Activated CD8-positive, alpha-beta T cell treated with anti-CD3 and anti-CD28 coated beads for 36 hours (primary cell): Measurements from ENCODE around the gene KRABD2.
"Not testable (repeated sequence)": the region's sequence is repeated elsewhere in the genome, so short reads cannot be mapped to it uniquely, and the experiment has no call there.

Source experiments
- ATAC-seq: fragments of 200-7000 bp; cut with Tn5 transposase; one replicate; pipeline ENCODE4 v1.10.0; 2021; ENCODE audit warnings: mild to moderate bottlenecking, moderate library complexity
- CTCF ChIA-PET: fragments of 350-600 bp; sonication (Branson Sonifier 250); formaldehyde crosslinking; loops from one replicate; lab custom pipeline; 2021; ENCODE audit warnings: antibody characterized with exemption; lab: Charles Lee
- POLR2A ChIA-PET: fragments of 350-600 bp; sonication (Branson Sonifier 250); formaldehyde crosslinking; loops from one replicate; lab custom pipeline; 2021; ENCODE audit warnings: antibody characterized with exemption; lab: Charles Lee
- DNase-seq: peaks from one replicate; pipeline ENCODE4 v3.0.0-alpha.2; 2020
- H3K27ac Mint-ChIP-seq: one replicate; pipeline ENCODE4 v1.8.0; 2021; ENCODE audit warnings: mild to moderate bottlenecking, mixed read lengths
- H3K27me3 Mint-ChIP-seq: one replicate; pipeline ENCODE4 v1.8.0; 2021; ENCODE audit warnings: mixed read lengths
- H3K36me3 Mint-ChIP-seq: one replicate; pipeline ENCODE4 v1.8.0; 2021; ENCODE audit warnings: low read depth, mixed read lengths
- H3K4me1 Mint-ChIP-seq: one replicate; pipeline ENCODE4 v1.8.0; 2021; ENCODE audit warnings: low read depth, mixed read lengths
- H3K4me3 Mint-ChIP-seq: one replicate; pipeline ENCODE4 v1.8.0; 2021; ENCODE audit warnings: mild to moderate bottlenecking, moderate library complexity, mixed read lengths
- H3K9me3 Mint-ChIP-seq: one replicate; pipeline ENCODE4 v1.8.0; 2021; ENCODE audit warnings: mixed read lengths
- intact Hi-C: fragments of 100-400 bp; cut with micrococcal nuclease; formaldehyde crosslinking; loops from one replicate; pipeline ENCODE4 v1.10.0; 2022
- TF ChIP-seq, protein P1 (sequence below): fragments of 200-600 bp; IDR thresholded peaks from one replicate; pipeline ENCODE4 v1.8.0; 2022; ENCODE audit warnings: antibody characterized with exemption, mild to moderate bottlenecking

The KRABD2 gene

DNA sequence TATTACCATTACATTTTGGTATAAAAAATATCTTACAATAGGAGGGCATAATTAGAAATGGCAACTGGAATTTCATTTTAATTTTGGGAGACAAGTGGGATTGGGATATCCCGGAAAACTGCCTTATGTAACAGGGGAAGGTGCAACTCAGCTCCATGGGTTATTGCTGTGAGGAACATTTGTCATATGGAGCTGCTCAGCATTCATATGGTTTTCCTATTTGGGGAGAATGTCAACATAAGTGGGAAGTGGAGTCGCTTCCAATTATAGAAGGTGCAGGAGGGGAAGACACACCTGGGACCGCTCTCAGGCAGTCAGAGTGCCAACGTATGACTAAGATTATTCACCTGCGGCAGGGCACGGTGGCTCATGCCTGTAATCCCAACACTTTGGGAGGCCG, 26.2 kb downstream of the KRABD2 start:
- ATAC-seq (no peak), DNase-seq (no peak)
- Mint-ChIP-seq H3K4me1 (no peaks in the 10 kb centered on the region), H3K27me3 (peaks cover 13% of the 10 kb centered on the region), H3K27ac (no peak overlapping the region), H3K36me3 (no peaks in the 10 kb centered on the region), H3K4me3 (no peak overlapping the region), H3K9me3 (no peaks in the 10 kb centered on the region)
- ChIA-PET POLR2A (no interaction called here), CTCF (interaction anchor here (1.4 kb wide), 1 partner anchor 33 kb away, joined by 3 read pairs; no protein-coding TSS in a partner anchor)
- TF ChIP-seq, protein P1, sequence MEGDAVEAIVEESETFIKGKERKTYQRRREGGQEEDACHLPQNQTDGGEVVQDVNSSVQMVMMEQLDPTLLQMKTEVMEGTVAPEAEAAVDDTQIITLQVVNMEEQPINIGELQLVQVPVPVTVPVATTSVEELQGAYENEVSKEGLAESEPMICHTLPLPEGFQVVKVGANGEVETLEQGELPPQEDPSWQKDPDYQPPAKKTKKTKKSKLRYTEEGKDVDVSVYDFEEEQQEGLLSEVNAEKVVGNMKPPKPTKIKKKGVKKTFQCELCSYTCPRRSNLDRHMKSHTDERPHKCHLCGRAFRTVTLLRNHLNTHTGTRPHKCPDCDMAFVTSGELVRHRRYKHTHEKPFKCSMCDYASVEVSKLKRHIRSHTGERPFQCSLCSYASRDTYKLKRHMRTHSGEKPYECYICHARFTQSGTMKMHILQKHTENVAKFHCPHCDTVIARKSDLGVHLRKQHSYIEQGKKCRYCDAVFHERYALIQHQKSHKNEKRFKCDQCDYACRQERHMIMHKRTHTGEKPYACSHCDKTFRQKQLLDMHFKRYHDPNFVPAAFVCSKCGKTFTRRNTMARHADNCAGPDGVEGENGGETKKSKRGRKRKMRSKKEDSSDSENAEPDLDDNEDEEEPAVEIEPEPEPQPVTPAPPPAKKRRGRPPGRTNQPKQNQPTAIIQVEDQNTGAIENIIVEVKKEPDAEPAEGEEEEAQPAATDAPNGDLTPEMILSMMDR, result no peak
- intact Hi-C loops, result no loop called here

DNA sequence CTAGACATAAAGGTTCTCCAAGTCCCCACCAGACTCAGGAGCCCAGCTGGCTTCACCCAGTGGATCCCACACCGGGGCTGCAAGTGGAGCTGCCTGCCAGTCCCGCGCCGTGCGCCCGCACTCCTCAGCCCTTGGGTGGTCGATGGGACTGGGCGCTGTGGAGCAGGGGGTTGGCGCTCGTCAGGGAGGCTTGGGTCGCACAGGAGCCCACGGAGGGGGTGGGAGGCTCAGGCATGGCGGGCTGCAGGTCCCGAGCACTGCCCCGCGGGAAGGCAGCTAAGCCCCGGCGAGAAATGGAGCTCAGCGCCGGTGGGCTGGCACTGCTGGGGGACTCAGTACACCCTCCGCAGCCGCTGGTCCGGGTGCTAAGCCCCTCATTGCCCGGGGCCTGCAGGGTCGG, 29.5 kb downstream of the KRABD2 start:
- H3K9me3 Mint-ChIP-seq, DNase-seq, H3K4me1 Mint-ChIP-seq, POLR2A ChIA-PET, H3K36me3 Mint-ChIP-seq, intact Hi-C loops, H3K27ac Mint-ChIP-seq, ATAC-seq, H3K4me3 Mint-ChIP-seq: not testable (repeated sequence)
- H3K27me3 Mint-ChIP-seq, result peaks cover 13% of the 10 kb centered on the region
- CTCF ChIA-PET, result interaction anchor here (1.9 kb wide), 1 partner anchor 286 kb away, joined by 3 read pairs; no protein-coding TSS in a partner anchor

DNA sequence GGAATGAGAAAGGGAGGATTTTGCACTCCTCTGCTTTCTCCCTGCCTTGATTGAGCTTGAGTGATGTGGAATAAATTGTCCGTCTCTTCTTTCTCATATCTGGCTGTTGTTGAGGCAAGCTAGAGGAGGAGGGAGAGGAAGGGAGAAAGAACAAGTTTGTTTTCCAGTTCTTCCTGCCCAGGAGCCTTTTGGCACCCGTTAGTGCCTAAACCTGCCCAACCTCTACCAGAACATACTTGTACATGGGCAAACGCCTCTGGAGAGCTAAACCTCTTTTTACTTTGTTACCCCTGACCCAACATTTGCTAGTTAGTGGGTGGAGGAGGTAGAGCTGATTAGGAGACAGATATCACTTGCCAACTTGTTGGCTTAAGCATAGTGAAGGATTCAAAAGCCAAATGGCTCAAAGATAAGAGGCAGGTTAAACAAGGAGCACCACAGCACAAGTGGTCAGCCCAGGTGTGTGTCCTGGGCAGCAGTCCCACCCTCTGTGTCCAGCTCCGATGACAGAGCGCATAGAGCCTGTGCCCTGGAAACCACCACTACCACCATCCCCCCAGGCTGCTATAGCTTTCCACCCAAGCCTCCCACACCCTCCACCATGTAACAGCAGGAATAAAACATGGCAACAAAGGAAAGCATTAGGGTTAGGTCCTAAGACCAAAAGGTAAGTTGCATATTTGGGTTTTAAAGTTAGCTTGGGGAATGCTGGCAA, 30.4 kb downstream of the KRABD2 start:
- TF ChIP-seq, protein P1, result no peak
- no peak overlapping the region for H3K27ac Mint-ChIP-seq
- intact Hi-C loops, result no loop called here
- ATAC-seq (no peak), DNase-seq (no peak)
- H3K36me3 Mint-ChIP-seq, result no peaks in the 10 kb centered on the region
- CTCF ChIA-PET, result interaction anchor here (0.8 kb wide), 1 partner anchor 286 kb away, joined by 4 read pairs; no protein-coding TSS in a partner anchor
- no peak overlapping the region for H3K4me3 Mint-ChIP-seq
- no peaks in the 10 kb centered on the region for H3K9me3 Mint-ChIP-seq
- no peaks in the 10 kb centered on the region for H3K4me1 Mint-ChIP-seq
- POLR2A ChIA-PET, result no interaction called here
- H3K27me3 Mint-ChIP-seq, result peaks cover 13% of the 10 kb centered on the region

DNA sequence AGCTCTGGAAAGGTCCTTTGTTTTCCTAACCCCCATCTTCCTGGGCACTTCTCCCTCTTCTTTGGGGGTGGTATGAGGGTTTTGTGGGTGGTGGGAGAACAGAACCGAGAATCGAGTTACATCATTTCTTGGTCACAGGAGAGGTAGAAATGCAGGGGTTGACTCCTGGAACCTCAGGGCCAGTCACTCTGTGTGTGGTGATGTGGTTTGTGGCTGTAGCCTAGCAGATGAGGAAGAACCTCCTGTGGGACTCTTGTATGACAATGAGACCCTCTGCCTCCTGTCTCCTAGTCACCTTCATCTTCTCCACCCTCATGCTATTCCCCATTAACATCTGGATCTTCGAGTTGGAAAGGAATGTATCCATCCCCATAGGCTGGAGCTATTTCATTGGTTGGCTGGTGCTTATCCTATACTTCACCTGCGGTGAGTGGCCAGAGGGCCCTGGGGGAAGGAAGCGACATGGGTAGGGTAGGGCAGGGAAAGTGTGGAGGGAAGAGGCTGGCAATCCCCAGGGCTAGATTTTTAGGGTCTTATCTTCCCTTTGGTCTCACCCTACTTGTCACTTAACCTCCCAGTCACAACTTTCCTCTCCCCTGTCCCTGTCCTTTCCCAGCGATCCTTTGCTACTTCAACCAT, 31.3 kb downstream of the KRABD2 start:
- CTCF ChIA-PET, result no interaction called here
- Mint-ChIP-seq H3K27ac (no peak overlapping the region), H3K36me3 (no peaks in the 10 kb centered on the region), H3K4me1 (no peaks in the 10 kb centered on the region), H3K9me3 (no peaks in the 10 kb centered on the region), H3K27me3 (peaks cover 13% of the 10 kb centered on the region), H3K4me3 (no peak overlapping the region)
- TF ChIP-seq, protein P1, result no peak
- POLR2A ChIA-PET, result no interaction called here
- DNase-seq, result peak; percentile 39
- intact Hi-C loops, result no loop called here
- no peak for ATAC-seq

DNA sequence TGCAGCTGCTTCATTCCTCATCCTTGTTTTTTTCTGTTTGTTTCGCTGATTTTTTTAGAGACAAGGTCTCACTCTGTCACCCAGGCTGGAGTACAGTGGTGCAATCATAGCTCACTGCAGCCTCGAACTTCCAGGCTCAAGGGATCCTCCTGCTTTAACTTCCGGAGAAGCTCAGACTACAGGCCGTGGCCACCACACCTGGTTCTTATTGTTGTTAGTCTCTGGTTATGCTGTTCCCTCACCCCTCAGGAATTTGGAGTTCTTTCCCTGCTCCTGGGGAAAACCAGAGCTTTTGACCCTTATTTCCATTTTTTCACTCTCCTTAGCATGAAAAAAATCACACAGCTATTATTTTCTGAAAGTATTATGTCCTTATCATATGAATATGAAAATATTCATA, 35.0 kb downstream of the KRABD2 start:
- H3K27me3 Mint-ChIP-seq, result peaks cover 5% of the 10 kb centered on the region
- ChIA-PET CTCF (interaction anchor here (1.0 to 1.4 kb wide), 2 partner anchors 14 to 247 kb away, joined by 3 to 4 read pairs; no protein-coding TSS in a partner anchor), POLR2A (no interaction called here)
- intact Hi-C loops, result no loop called here
- H3K36me3 Mint-ChIP-seq, result no peaks in the 10 kb centered on the region
- no peak overlapping the region for H3K4me3 Mint-ChIP-seq
- TF ChIP-seq, protein P1, result no peak
- ATAC-seq, result no peak
- no peaks in the 10 kb centered on the region for H3K9me3 Mint-ChIP-seq
- no peak for DNase-seq
- H3K4me1 Mint-ChIP-seq, result peaks cover 4% of the 10 kb centered on the region
- H3K27ac Mint-ChIP-seq, result no peak overlapping the region
